Measurements from ENCODE around the gene BLTP3B. TPM values are rescaled to one million over a fixed set of nuclear protein-coding genes. Genes with fewer than 3 reads are reported as not detected.

The BLTP3B gene
- total and polyA plus RNA-seq, 2 experiments from 2014 or later = 14.9 to 31.0 TPM

DNA sequence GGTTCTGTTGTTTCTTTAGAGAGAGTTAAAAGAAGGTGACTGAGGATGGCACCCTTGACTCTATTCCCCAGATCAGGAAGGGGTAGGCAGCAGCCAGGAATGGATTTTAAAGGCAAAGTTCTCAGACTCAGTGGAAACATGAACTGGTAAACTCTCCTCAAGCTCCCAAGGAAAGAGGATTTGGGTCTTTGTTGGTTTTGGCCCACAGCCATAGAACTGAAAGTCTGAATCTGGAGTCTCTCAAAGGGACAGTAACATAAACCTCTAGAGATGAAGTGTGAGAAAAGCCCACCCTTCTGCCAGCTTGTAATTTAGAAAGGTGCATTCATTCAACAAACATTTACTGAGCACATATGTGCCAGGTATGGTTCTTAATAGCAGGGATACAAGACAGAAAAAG is 28.6 kb upstream of the BLTP3B start:
- TF ChIP-seq EZH2 (IDR thresholded peaks at IDR 0.05; ENCODE audit: insufficient read depth, poor library complexity, severe bottlenecking) = no peak
- TF ChIP-seq EZH2phosphoT487 (IDR thresholded peaks at IDR 0.05; ENCODE audit: insufficient read depth, low read depth) = no peak
- Histone ChIP-seq H3K4me2 (ENCODE audit: unreplicated experiment) (no peak overlapping the region), H3K4me3 (no peak overlapping the region), H4K20me1 (ENCODE audit: insufficient read depth) (no peaks in the 10 kb centered on the region), H3K79me2 (ENCODE audit: insufficient read depth) (no peaks in the 10 kb centered on the region), H3K27ac (no peak overlapping the region), H3K27me3 (replicated peaks; ENCODE audit: insufficient read depth) (no peaks in the 10 kb centered on the region), H3K4me1 (ENCODE audit: insufficient read depth) (no peaks in the 10 kb centered on the region), H2AFZ (no peak overlapping the region), H3K9me2 (ENCODE audit: insufficient read depth) (no peaks in the 10 kb centered on the region), H3K36me3 (ENCODE audit: low read depth) (no peaks in the 10 kb centered on the region), H3K9me3 (ENCODE audit: low read depth) (no peaks in the 10 kb centered on the region), H3K9ac (no peak overlapping the region), H3F3A (ENCODE audit: insufficient read depth) (no peaks in the 10 kb centered on the region)
- in situ Hi-C loops (cut with MboI) = no loop called here
- no peak for DNase-seq

GRCh38 chr12:100170313-100170858 is 27.7 kb upstream of the BLTP3B start:
- Histone ChIP-seq H3K4me1 (ENCODE audit: insufficient read depth) (no peaks in the 10 kb centered on the region), H3K4me3 (no peak overlapping the region), H3K27ac (no peak overlapping the region), H3K4me2 (ENCODE audit: unreplicated experiment) (no peak overlapping the region), H3K9me3 (ENCODE audit: low read depth) (no peaks in the 10 kb centered on the region), H3K9me2 (ENCODE audit: insufficient read depth) (no peaks in the 10 kb centered on the region), H2AFZ (no peak overlapping the region), H3F3A (ENCODE audit: insufficient read depth) (no peaks in the 10 kb centered on the region), H3K36me3 (ENCODE audit: low read depth) (no peaks in the 10 kb centered on the region), H3K9ac (no peak overlapping the region), H3K79me2 (ENCODE audit: insufficient read depth) (no peaks in the 10 kb centered on the region), H4K20me1 (ENCODE audit: insufficient read depth) (no peaks in the 10 kb centered on the region), H3K27me3 (replicated peaks; ENCODE audit: insufficient read depth) (no peaks in the 10 kb centered on the region)
- WGBS, 2 experiments (ENCODE audit: low coverage in 1 of 2, low lambda C conversion rate in 2 of 2, missing lambda C conversion rate in 2 of 2) = 80 to 88% methylated on average over 7 of the region's 7 CpGs
- in situ Hi-C loops (cut with MboI) = no loop called here
- TF ChIP-seq EZH2phosphoT487 (IDR thresholded peaks at IDR 0.05; ENCODE audit: insufficient read depth, low read depth) (no peak), EZH2 (IDR thresholded peaks at IDR 0.05; ENCODE audit: insufficient read depth, poor library complexity, severe bottlenecking) (no peak)
- no peak for DNase-seq

DNA sequence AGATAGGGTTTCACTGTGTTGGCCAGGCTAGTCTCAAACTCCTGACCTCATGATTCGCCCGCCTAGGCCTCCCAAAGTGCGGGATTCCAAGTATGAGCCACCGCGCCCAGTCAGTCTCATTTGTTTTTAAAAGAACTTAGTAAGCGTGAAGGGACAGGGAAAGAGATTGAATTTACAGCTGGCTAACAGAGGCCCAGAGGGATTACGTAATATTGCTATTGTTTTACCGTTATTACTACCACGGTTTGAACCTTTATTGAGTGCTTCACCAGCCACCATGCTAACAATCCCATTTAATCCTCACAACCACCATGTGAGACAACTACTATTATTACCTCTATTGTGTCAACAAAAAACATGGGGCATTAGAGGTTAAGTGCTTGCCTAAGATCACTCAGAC is 26.7 kb upstream of the BLTP3B start:
- Histone ChIP-seq H3K27ac (no peak overlapping the region), H3K36me3 (ENCODE audit: low read depth) (no peaks in the 10 kb centered on the region), H3K4me3 (no peak overlapping the region), H3K27me3 (replicated peaks; ENCODE audit: insufficient read depth) (no peaks in the 10 kb centered on the region), H3K9ac (no peak overlapping the region), H3K9me2 (ENCODE audit: insufficient read depth) (no peaks in the 10 kb centered on the region), H3F3A (ENCODE audit: insufficient read depth) (no peaks in the 10 kb centered on the region), H3K4me2 (ENCODE audit: unreplicated experiment) (no peak overlapping the region), H2AFZ (no peak overlapping the region), H3K79me2 (ENCODE audit: insufficient read depth) (no peaks in the 10 kb centered on the region), H3K4me1 (ENCODE audit: insufficient read depth) (no peaks in the 10 kb centered on the region), H3K9me3 (ENCODE audit: low read depth) (no peaks in the 10 kb centered on the region), H4K20me1 (ENCODE audit: insufficient read depth) (no peaks in the 10 kb centered on the region)
- in situ Hi-C loops (cut with MboI) = no loop called here
- no peak for DNase-seq
- no peak for TF ChIP-seq EZH2 (IDR thresholded peaks at IDR 0.05; ENCODE audit: insufficient read depth, poor library complexity, severe bottlenecking)
- TF ChIP-seq EZH2phosphoT487 (IDR thresholded peaks at IDR 0.05; ENCODE audit: insufficient read depth, low read depth) = no peak
- 93 to 96% methylated on average over 9 of the region's 9 CpGs for WGBS, 2 experiments (ENCODE audit: low coverage in 1 of 2, low lambda C conversion rate in 2 of 2, missing lambda C conversion rate in 2 of 2)

GRCh38 chr12:100168562-100168961 is 25.9 kb upstream of the BLTP3B start:
- no peaks in the 10 kb centered on the region for H3K9me3 ChIP-seq (ENCODE audit: low read depth)
- H3K27me3 ChIP-seq (replicated peaks; ENCODE audit: insufficient read depth) = no peaks in the 10 kb centered on the region
- H3K27ac ChIP-seq = no peak overlapping the region
- no peak overlapping the region for H2AFZ ChIP-seq
- WGBS, 2 experiments (ENCODE audit: low coverage in 1 of 2, low lambda C conversion rate in 2 of 2, missing lambda C conversion rate in 2 of 2) = 67 to 70% methylated on average over 4 of the region's 4 CpGs
- no peak overlapping the region for H3K4me2 ChIP-seq (ENCODE audit: unreplicated experiment)
- H3K9me2 ChIP-seq (ENCODE audit: insufficient read depth) = no peaks in the 10 kb centered on the region
- no peaks in the 10 kb centered on the region for H3K36me3 ChIP-seq (ENCODE audit: low read depth)
- H3F3A ChIP-seq (ENCODE audit: insufficient read depth) = no peaks in the 10 kb centered on the region
- no peak overlapping the region for H3K9ac ChIP-seq
- in situ Hi-C loops (cut with MboI) = no loop called here
- no peak for DNase-seq
- no peak for TF ChIP-seq EZH2 (IDR thresholded peaks at IDR 0.05; ENCODE audit: insufficient read depth, poor library complexity, severe bottlenecking)
- H3K79me2 ChIP-seq (ENCODE audit: insufficient read depth) = no peaks in the 10 kb centered on the region
- peaks cover 4% of the 10 kb centered on the region; the same call in 1 of the 2 replicates for H3K4me1 ChIP-seq (ENCODE audit: insufficient read depth)
- H4K20me1 ChIP-seq (ENCODE audit: insufficient read depth) = no peaks in the 10 kb centered on the region
- H3K4me3 ChIP-seq = no peak overlapping the region

- no peaks in the 10 kb centered on the region for H3K36me3 ChIP-seq (ENCODE audit: low read depth)
- H3K9me2 ChIP-seq (ENCODE audit: insufficient read depth) = no peaks in the 10 kb centered on the region
- no peak for DNase-seq
- no peaks in the 10 kb centered on the region for H3K79me2 ChIP-seq (ENCODE audit: insufficient read depth)
- H2AFZ ChIP-seq = no peak overlapping the region
- H3K27me3 ChIP-seq (replicated peaks; ENCODE audit: insufficient read depth) = no peaks in the 10 kb centered on the region
- H4K20me1 ChIP-seq (ENCODE audit: insufficient read depth) = no peaks in the 10 kb centered on the region
- no peak overlapping the region for H3K27ac ChIP-seq
- H3K4me2 ChIP-seq (ENCODE audit: unreplicated experiment) = no peak overlapping the region
- H3F3A ChIP-seq (ENCODE audit: insufficient read depth) = no peaks in the 10 kb centered on the region
- no peak overlapping the region for H3K4me3 ChIP-seq
- in situ Hi-C loops (cut with MboI) = no loop called here
- WGBS, 2 experiments (ENCODE audit: low coverage in 1 of 2, low lambda C conversion rate in 2 of 2, missing lambda C conversion rate in 2 of 2) = 75 to 79% methylated on average over 10 of the region's 10 CpGs
- peaks cover 4% of the 10 kb centered on the region; the same call in 1 of the 2 replicates for H3K4me1 ChIP-seq (ENCODE audit: insufficient read depth)
- no peaks in the 10 kb centered on the region for H3K9me3 ChIP-seq (ENCODE audit: low read depth)
- no peak overlapping the region for H3K9ac ChIP-seq
- TF ChIP-seq EZH2 (IDR thresholded peaks at IDR 0.05; ENCODE audit: insufficient read depth, poor library complexity, severe bottlenecking) (no peak), EZH2phosphoT487 (IDR thresholded peaks at IDR 0.05; ENCODE audit: insufficient read depth, low read depth) (no peak)
These were observed 23.6 kb upstream of the BLTP3B start for GRCh38 chr12:100166232-100166631.

All from GM23248 (cell line).